Activated CD4-positive, alpha-beta T cell treated with anti-CD3 and anti-CD28 coated beads, Interleukin-2, amount 50 U/mL, for 4 hours (primary cell): ENCODE measurements around the gene NPY4R.
"Not testable (repeated sequence)": the region's sequence is repeated elsewhere in the genome, so short reads cannot be mapped to it uniquely, and the experiment has no call there.

Source experiments
- DNase-seq, 2 experiments: peaks; one replicate each; pipeline ENCODE4 v3.0.0-alpha.2; 2020

The NPY4R gene

DNA sequence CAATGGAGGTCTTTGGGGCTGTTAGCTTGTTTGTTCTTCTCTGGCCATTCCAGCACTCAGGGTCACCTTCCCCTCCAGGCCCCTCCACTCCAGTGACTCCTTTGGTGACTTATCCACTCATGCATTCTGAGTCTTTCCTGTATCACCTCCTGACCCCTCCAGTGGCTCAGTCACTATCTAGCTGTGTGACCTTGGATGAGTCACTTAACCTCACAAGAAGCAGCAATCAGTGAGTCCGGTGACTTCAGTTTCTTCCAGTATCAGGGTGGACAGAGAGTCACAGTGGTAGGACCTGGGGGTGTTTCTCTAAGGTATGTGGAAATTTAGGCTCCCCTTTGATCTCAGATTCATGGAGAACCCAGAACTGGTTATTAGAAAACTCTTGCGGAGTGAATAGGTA lies 9.8 kb downstream of the NPY4R start:
- DNase-seq, result not testable (repeated sequence)

GRCh38 chr10:46451365-46451764 lies 14.4 kb downstream of the NPY4R start:
- not testable (repeated sequence) for DNase-seq

DNA sequence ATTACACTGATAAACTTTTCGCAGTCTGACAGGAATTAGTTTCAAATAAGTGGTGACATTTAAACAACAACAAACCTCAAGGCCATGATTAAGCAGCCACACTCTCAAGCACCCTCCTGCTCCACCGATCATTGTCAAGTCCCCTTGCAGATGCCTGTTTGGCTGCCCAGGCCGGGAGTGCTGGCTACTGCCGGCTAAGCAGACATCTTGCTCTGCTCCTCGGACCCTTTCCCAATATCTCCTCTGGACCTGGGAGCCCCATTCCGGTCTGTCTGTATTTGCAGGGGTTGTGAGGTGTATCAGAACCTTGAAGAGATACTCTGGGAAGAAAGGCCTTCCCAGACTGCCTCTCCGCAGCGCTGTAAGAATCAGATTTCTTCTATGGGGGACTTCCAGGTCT lies 14.9 kb downstream of the NPY4R start:
- DNase-seq, result not testable (repeated sequence)

DNA sequence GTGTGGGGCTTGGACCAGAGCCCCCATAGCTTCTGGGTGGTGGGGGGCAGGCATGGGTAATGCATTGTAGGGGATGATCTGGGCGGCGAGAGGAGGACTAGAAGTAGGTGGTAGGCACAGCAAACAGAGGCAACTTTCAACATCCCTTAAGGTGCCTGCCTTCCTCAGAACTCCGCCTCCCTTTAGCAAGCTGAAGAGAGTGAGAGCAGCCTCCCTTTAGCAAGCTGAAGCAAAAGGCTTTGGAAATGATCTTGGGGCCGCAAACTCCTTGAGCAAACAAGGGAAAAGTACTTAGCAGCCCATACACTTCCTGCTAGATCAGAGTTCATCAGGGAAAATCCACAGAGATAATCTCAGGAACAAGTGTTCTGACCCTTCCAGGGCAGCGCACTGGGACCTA lies 18.3 kb downstream of the NPY4R start:
- DNase-seq, result not testable (repeated sequence)

- not testable (repeated sequence) for DNase-seq
Observed at GRCh38 chr10:46445389-46446122, 20.2 kb downstream of the NPY4R start.

DNA sequence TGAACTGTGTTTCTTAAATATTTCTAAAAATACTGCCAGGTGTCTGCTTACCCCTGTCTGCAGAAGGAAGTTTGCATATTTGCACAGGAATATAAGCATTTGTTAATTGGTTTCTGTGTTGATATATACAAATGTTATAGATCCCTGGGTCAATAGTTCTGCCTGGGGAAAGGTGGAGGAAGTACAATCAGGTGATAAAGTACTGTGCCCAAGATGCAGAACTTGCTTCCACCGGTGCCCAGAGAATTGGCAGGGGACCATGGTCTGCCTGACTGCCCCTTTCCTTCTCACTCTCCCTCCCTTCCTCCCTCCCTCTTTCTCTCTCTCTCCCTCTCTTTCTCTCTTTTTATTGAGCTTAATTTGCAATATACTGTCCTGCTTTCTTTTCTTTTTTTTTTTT lies 22.3 kb downstream of the NPY4R start:
- not testable (repeated sequence) for DNase-seq

DNA sequence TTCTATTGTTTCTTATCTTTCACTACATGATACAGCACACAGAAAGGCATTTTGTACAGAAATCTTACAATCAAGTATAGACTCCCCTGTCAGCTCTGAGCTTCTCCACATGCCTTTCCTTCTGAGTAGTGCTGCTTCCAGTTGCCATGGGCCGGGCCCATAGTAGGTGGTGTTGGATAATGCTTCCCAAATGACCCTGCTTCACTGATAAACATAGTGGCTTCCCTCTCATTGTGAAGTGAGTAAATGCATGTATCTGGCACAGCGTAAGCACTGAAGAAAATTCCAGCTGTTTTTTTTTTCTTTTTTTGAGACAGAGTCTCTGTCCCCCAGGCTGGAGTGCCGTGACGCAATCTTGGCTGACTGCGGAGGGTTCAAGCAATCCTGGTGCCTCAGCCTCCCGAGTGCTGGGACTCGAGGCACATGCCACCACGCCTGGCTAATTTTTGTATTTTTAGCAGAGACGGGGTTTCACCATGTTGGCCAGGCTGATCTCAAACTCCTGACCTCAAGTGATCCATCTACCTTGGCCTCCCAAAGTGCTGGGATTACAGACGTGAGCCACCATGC lies 23.0 kb downstream of the NPY4R start:
- not testable (repeated sequence) for DNase-seq

DNA sequence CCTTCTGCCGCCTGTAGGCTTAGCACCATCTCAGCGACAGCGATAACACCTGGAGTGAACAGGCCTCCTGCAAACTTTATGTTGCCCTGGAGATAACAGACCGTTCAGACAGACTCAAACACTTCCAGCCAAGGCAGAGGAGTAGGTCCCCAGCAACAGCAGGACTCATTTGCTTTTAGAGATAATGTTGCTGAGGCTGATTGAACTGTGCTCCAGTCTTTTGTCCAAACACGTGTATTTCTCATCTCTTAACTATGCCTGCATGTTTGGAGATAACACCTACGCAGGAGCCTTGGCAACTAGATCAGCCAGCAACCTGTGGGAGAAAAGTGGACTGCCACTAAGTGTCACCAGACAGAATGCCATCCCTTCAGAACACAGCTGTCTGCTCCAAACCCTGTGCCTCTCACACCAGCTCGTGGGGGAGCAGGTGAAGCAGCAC lies 23.9 kb downstream of the NPY4R start:
- DNase-seq, result not testable (repeated sequence)

DNA sequence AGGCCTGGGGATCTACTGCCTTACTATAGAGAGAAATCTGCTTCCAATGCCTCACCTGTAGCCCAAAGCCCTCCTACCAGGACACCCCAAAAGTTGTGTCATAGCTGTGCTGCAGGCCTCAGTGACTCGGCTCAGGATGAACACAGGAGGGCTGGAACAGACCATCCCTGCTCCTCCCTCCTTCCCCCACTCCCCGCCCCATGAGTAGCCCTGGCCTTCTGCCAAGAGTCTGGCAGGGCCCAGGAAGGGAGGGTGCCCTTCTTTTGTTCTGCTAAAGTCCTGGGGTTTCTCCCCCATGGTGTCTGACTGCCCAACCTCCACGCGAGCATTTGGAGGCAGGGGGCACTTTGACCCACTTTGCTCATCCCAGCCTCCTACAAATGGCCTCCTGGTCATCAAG lies 24.8 kb downstream of the NPY4R start:
- not testable (repeated sequence) for DNase-seq

GRCh38 chr10:46423550-46423949 lies 42.2 kb downstream of the NPY4R start:
- not testable (repeated sequence) for DNase-seq

GRCh38 chr10:46419570-46420379 lies 46.0 kb downstream of the NPY4R start:
- DNase-seq, result not testable (repeated sequence)

- not testable (repeated sequence) for DNase-seq
Observed at GRCh38 chr10:46418283-46418682, 47.5 kb downstream of the NPY4R start.

DNA sequence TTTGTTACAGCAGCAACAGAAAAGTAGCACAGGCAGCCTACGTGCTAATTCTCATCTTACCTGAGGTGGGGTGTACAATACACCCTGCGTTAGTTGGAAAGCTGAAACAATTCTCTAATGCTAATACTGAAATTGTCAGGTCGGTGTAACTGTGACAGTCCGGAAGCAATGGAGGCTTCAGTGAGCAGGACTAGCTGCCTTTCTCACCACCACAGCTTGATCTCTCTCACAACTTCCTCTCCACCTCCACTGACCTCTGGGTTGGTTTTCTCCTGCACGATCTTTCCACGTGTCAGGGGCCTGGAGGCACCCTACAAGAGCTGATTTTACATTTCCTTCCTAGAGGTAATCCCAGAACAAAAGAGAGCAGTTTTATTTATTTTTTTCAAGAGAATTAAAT lies 50.5 kb downstream of the NPY4R start:
- not testable (repeated sequence) for DNase-seq

DNA sequence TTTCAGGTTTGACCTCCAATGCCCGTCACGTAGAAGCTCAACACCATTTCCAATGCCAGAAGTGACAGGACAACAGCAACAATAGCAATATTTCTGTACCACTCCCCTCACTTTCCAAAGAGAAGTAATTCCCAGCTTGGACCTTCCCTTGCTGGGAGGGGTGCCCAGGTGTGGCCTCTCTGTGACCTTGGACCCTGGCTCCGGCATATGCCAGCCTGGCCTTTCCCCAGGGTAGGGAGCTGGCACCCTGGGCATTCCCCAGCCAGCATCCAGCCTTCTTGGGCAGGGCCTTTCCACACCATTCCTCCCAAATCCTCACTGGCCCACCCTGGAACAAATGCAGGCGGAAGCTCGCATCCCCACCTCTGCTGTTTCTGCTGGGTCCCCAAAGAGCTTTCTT lies 53.1 kb downstream of the NPY4R start:
- DNase-seq, result not testable (repeated sequence)

DNA sequence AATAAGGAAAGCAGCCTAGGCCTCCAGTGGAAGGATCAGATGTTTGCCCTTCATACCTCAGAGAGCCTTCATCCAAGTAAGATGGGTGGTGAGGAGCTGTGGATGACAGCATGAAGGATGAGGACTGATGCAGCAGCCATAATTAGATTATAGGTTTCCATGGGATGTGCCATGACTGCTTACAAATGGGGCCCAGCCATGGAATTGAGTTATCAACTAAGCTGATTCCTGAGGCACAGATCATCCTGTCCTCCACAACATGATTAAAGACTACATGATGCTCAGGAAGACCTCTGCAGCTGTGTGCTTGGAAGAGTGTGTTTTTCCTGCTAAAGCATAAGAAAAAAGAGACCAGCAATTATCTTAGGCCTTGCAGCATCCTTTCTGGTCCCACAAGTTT lies 54.6 kb downstream of the NPY4R start:
- not testable (repeated sequence) for DNase-seq
